ENCODE measurements around the gene MRGPRF.
A peak's percentile ranks its signal among the peaks of the same experiment; 100 is the strongest.

Gene MRGPRF

GRCh38 chr11:68963779-68964178 lies 49.3 kb downstream of the MRGPRF start:
- no peak for DNase-seq (ENCODE audit: low spot score)

GRCh38 chr11:68962527-68963250 lies 50.4 kb downstream of the MRGPRF start:
- no peak for DNase-seq (ENCODE audit: low spot score)

GRCh38 chr11:68961245-68961644 lies 51.8 kb downstream of the MRGPRF start:
- no peak for DNase-seq (ENCODE audit: low spot score)

GRCh38 chr11:68960294-68961071 lies 52.6 kb downstream of the MRGPRF start:
- DNase-seq (ENCODE audit: low spot score), result no peak

GRCh38 chr11:68959465-68960293 lies 53.4 kb downstream of the MRGPRF start:
- DNase-seq (ENCODE audit: low spot score), result no peak

GRCh38 chr11:68958211-68958610 lies 54.8 kb downstream of the MRGPRF start:
- no peak for DNase-seq (ENCODE audit: low spot score)

GRCh38 chr11:68956547-68957254 lies 56.3 kb downstream of the MRGPRF start:
- no peak for DNase-seq (ENCODE audit: low spot score)

- peak; percentile 93 for DNase-seq (ENCODE audit: low spot score)
Measured at GRCh38 chr11:68956142-68956541, 56.9 kb downstream of the MRGPRF start.

- no peak for DNase-seq (ENCODE audit: low spot score)
Measured at GRCh38 chr11:68955607-68955958, 57.5 kb downstream of the MRGPRF start.

GRCh38 chr11:68954836-68955606 lies 58.0 kb downstream of the MRGPRF start:
- DNase-seq (ENCODE audit: low spot score), result no peak
